HepG2 (cell line): ENCODE measurements around the gene PRKCZ. TPM values are rescaled to one million over a fixed set of nuclear protein-coding genes. Genes with fewer than 3 reads are reported as not detected.

Source experiments
- ATAC-seq: fragments of 200-7000 bp; cut with Tn5 transposase; 3 replicates; pipeline ENCODE4 v1.9.1; 2020; ENCODE audit warnings: mild to moderate bottlenecking, moderate library complexity
- BruUV-seq: library from RNA; stranded (reverse); fragments of 400-500 nt; replicated peaks from 2 replicates; lab custom pipeline; 2021; lab: Mats Ljungman, UMichigan
- CTCF ChIA-PET: fragments of 300-600 bp; formaldehyde crosslinking; extraction: SDS; loops from one replicate; lab custom pipeline; 2021; ENCODE audit warnings: low total read pairs, inconsistent platforms, low intra/inter-chr PET ratio; lab: Yijun Ruan, JAX
- POLR2A ChIA-PET: fragments of 350-600 bp; sonication (Branson Sonifier 250); formaldehyde crosslinking; loops from one replicate; lab custom pipeline; 2020; ENCODE audit warnings: antibody characterized with exemption, inconsistent platforms; lab: Yijun Ruan, JAX
- DNase-seq: peaks from one replicate; pipeline ENCODE4 v3.0.0-alpha.2; 2015; ENCODE audit warnings: low spot score
- FAIRE-seq: peaks from 3 replicates; lab custom pipeline; 2011; peaks lifted over from hg19 to GRCh38; lab: Jason Lieb, UNC
- H2AFZ ChIP-seq: one replicate; pipeline ENCODE4 v1.6.1; 2011; ENCODE audit warnings: low read length, inconsistent platforms
- H3K27ac ChIP-seq: fragments of 300-600 bp; 3 replicates; pipeline ENCODE4 v1.8.0; 2011; ENCODE audit warnings: mixed run types, mild to moderate bottlenecking, mixed read lengths, low read length, inconsistent platforms; ENCODE audit not compliant: insufficient read depth; ENCODE audit errors: extremely low read length
- H3K27me3 ChIP-seq, 2 experiments: fragments of 200-600 bp in 1 of 2; 2 replicates in 1 of 2; 3 replicates in 1 of 2; pipeline versions ENCODE4 v1.6.0 to v1.8.0; 2011; ENCODE audit warnings: low read length in 2 of 2, mild to moderate bottlenecking in 2 of 2, moderate library complexity in 2 of 2, inconsistent platforms in 1 of 2; ENCODE audit not compliant: insufficient read depth in 2 of 2, control insufficient read depth in 1 of 2
- H3K36me3 ChIP-seq, 2 experiments: fragments of 200-600 bp in 1 of 2; replicated peaks in 1 of 2; 2 replicates in 1 of 2; 3 replicates in 1 of 2; pipeline versions ENCODE4 v1.5.1 to v1.8.0; 2011; ENCODE audit warnings: low read length in 2 of 2, inconsistent platforms in 1 of 2; ENCODE audit not compliant: insufficient read depth in 2 of 2, control insufficient read depth in 1 of 2
- H3K4me1 ChIP-seq: 2 replicates; pipeline ENCODE4 v1.5.1; 2012; ENCODE audit warnings: low read length, inconsistent platforms; ENCODE audit not compliant: insufficient read depth
- H3K4me2 ChIP-seq: 2 replicates; pipeline ENCODE4 v1.6.0; 2011; ENCODE audit warnings: low read depth, low read length, inconsistent platforms
- H3K4me3 ChIP-seq, 3 experiments: fragments of 200-600 bp in 1 of 3; sonication (generic), shearing (Covaris generic) in 1 of 3; replicated peaks in 1 of 3; 2 replicates each; pipeline ENCODE4 v1.5.1; 2011 to 2016; ENCODE audit warnings: low read length in 3 of 3, inconsistent platforms in 2 of 3, low read depth in 2 of 3, mild to moderate bottlenecking in 2 of 3, control low read depth in 1 of 3, mixed read lengths in 1 of 3; ENCODE audit not compliant: insufficient read depth in 1 of 3
- H3K79me2 ChIP-seq: one replicate; pipeline ENCODE4 v1.6.1; 2011; ENCODE audit warnings: low read length, inconsistent platforms; ENCODE audit not compliant: insufficient read depth
- H3K9ac ChIP-seq: 2 replicates; pipeline ENCODE4 v1.6.0; 2011; ENCODE audit warnings: mild to moderate bottlenecking, low read depth, low read length, inconsistent platforms; ENCODE audit not compliant: insufficient read depth
- H3K9me3 ChIP-seq: 2 replicates; pipeline ENCODE4 v1.5.1; 2012; ENCODE audit warnings: mild to moderate bottlenecking, low read length
- H4K20me1 ChIP-seq: 2 replicates; pipeline ENCODE4 v1.6.0; 2011; ENCODE audit warnings: inconsistent platforms, mild to moderate bottlenecking, low read length, moderate library complexity; ENCODE audit not compliant: insufficient read depth
- CTCF ChIP-seq: sonication (generic); formaldehyde crosslinking; IDR thresholded peaks from 2 replicates; pipeline ENCODE4 v1.5.0; 2020; ENCODE audit warnings: mild to moderate bottlenecking, missing genetic modification reagents, moderate library complexity
- PITX1 ChIP-seq: sonication (generic); formaldehyde crosslinking; IDR thresholded peaks from 2 replicates; pipeline ENCODE4 v1.5.1; 2020; ENCODE audit warnings: mild to moderate bottlenecking, missing genetic modification reagents
- ZNF687 ChIP-seq: sonication (generic); formaldehyde crosslinking; IDR thresholded peaks from 2 replicates; pipeline ENCODE4 v1.5.1; 2020; ENCODE audit warnings: mild to moderate bottlenecking, missing genetic modification reagents, moderate library complexity
- ZSCAN22 ChIP-seq: sonication (generic); formaldehyde crosslinking; IDR thresholded peaks from 2 replicates; pipeline ENCODE4 v1.4.0; 2020; ENCODE audit warnings: mild to moderate bottlenecking, missing genetic modification reagents
- WGBS: methylation state at CpG from one replicate; pipeline ENCODE4 v1.1.6; 2017; ENCODE audit warnings: low lambda C conversion rate; 5-methylcytosine and 5-hydroxymethylcytosine counted together
- in situ Hi-C: cut with HindIII; loops from 2 replicates; pipeline ENCODE4 v1.10.0; 2017; ENCODE audit warnings: low pct_unique_long_range_greater_than_20kb; ENCODE audit not compliant: extremely low pct_ligation_motif_present
- intact Hi-C: fragments of 100-400 bp; cut with micrococcal nuclease; formaldehyde crosslinking; loops from one replicate; pipeline ENCODE4 v1.10.0; 2022; ENCODE audit not compliant: unreplicated experiment
- polyA plus RNA-seq, 8 experiments: library from polyadenylated mRNA; depleted of rRNA in 3 of 8; stranded (reverse) in 7 of 8; unstranded in 1 of 8; fragments of >200 nt; fragmentation: Illumina TruSeq in 4 of 8; extraction: Trizol in 4 of 8; gene quantifications; 2 replicates each; pipeline versions ENCODE4 v1.2.1 to v1.2.3, GENCODE V29; 2011 to 2016; ENCODE audit warnings: low read depth in 4 of 8, missing spikeins in 1 of 8, mixed read lengths in 1 of 8; ENCODE audit not compliant: insufficient read depth in 1 of 8
- total RNA-seq, 5 experiments: library from RNA; depleted of rRNA; stranded (reverse); fragments of >200 nt; fragmentation: Illumina TruSeq; extraction: Trizol; gene quantifications; 2 replicates each; pipeline ENCODE4 v1.2.3, GENCODE V29; 2016; ENCODE audit warnings: low read depth in 1 of 5

Gene PRKCZ
- total and polyA plus RNA-seq, 2 of the 13 experiments (the other 11 are each of a cell fraction or from before 2014, with no cell fraction given) = 34.7 to 85.2 TPM

GRCh38 chr1:2042830-2043773, 7.1 kb upstream of the PRKCZ start:
- H3K4me2 ChIP-seq = no peak overlapping the region
- H3K27me3 ChIP-seq = peaks cover 9 to 47% of the 10 kb centered on the region in 2 experiments
- H3K9me3 ChIP-seq = no peaks in the 10 kb centered on the region
- 60% methylated on average over 19 of the region's 41 CpGs for WGBS
- no peak for ATAC-seq
- H3K27ac ChIP-seq = no peak overlapping the region
- POLR2A ChIA-PET = interaction anchor here (1.9 kb wide), 1 partner anchor 99 kb away, joined by 13 read pairs; no protein-coding TSS in a partner anchor
- BruUV-seq = no TSS peak
- H3K9ac ChIP-seq = no peak overlapping the region
- in situ Hi-C loops = no loop called here
- H3K4me3 ChIP-seq = no peak overlapping the region
- H4K20me1 ChIP-seq = no peaks in the 10 kb centered on the region
- intact Hi-C loops = no loop called here
- H3K36me3 ChIP-seq = no peaks in the 10 kb centered on the region
- H3K4me1 ChIP-seq = peaks cover 51% of the 10 kb centered on the region
- TF ChIP-seq PITX1 (CRISPR knock-in tag) (no peak), CTCF (CRISPR knock-in tag) (peak; percentile 43), ZNF687 (CRISPR knock-in tag) (peak; percentile 11; the same call in 1 of the 2 replicates), ZSCAN22 (CRISPR knock-in tag) (no peak)
- no peak overlapping the region for H2AFZ ChIP-seq
- FAIRE-seq = no peak
- no peaks in the 10 kb centered on the region for H3K79me2 ChIP-seq
- CTCF ChIA-PET = no interaction called here
- DNase-seq = peak; percentile 20
